ENCODE results near the gene ARHGAP21. TPM values are rescaled to one million over a fixed set of nuclear protein-coding genes. Genes with fewer than 3 reads are reported as not detected.

Gene ARHGAP21
- total and polyA plus RNA-seq, 7 donors: 25.2 to 87.8 (median 53.2) TPM

DNA sequence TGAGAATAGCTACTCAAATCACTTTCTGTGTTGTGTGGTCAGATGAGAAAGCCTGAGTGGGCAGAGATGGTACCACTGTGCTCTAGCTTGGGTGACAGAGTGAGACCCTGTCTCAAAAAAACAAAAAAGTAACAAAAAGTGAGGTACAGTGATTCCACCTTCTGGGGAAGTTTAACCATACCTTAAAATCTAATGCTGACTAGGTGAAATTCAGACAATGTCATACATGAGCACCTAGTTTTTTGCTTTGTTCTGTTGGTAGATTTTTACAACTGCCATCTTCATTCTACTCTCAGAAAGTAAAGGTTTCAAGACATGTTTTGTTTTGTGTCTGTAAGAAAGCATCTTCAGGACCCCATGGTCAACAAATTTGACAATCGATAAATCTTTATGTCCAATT, 144.2 kb downstream of the ARHGAP21 start:
- H3K4me1 ChIP-seq: no peaks in the 10 kb centered on the region
- 96 to 97% methylated on average over 1 of the region's 1 CpG for WGBS, 2 donors
- no peak for TF ChIP-seq CTCF (IDR thresholded peaks at IDR 0.05)
- TF ChIP-seq EP300 (IDR thresholded peaks at IDR 0.05): no peak
- no peak for TF ChIP-seq POLR2AphosphoS5 (IDR thresholded peaks at IDR 0.05)
- no peak for TF ChIP-seq POLR2A (IDR thresholded peaks at IDR 0.05)
- no peak for DNase-seq
- H3K36me3 ChIP-seq: peaks cover 0 to 12% (median 2%) of the 10 kb centered on the region in 4 donors
- H3K27ac ChIP-seq: no peak overlapping the region
- no peaks in the 10 kb centered on the region for H3K27me3 ChIP-seq
- no peaks in the 10 kb centered on the region for H3K9me3 ChIP-seq
- intact Hi-C loops (cut with DNase I): no loop called here
- H3K4me3 ChIP-seq: no peak overlapping the region

GRCh38 chr10:24575481-24576002, 148.1 kb downstream of the ARHGAP21 start:
- no peaks in the 10 kb centered on the region for H3K4me1 ChIP-seq
- intact Hi-C loops (cut with DNase I): no loop called here
- H3K9me3 ChIP-seq: no peaks in the 10 kb centered on the region
- DNase-seq: no peak
- TF ChIP-seq CTCF (IDR thresholded peaks at IDR 0.05): no peak
- H3K36me3 ChIP-seq: no peaks in the 10 kb centered on the region
- no peak overlapping the region for H3K4me3 ChIP-seq
- WGBS, 2 donors: 70 to 79% methylated on average over 10 of the region's 10 CpGs
- no peak overlapping the region for H3K27ac ChIP-seq
- no peaks in the 10 kb centered on the region for H3K27me3 ChIP-seq

DNA sequence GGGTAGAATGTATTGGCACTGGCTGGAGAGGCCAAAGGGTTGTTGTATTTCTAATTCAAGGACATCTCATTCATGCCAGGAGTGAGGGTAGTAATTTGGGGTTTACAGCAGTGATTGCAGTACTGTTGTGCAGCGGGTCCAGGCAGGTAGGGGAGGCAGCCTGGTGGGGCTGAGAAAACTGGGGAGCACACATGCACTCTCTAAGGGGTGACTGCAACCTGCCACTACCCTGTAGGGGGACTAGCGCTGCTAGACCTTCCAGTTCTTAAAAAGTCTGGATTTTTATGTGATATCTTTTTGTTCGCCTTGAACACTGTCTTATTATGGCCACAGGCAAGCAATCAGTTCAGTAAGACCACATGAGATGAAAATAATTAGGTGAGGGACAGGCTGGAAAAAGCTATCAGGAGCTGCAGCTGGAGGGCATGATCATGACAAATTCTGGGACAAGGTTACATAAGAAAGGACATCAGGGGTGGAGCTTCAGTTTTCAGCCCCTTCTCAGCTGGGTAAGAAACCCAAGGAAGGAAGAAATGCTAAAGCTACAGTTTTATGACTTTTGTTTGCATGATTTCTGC, 149.0 kb downstream of the ARHGAP21 start:
- Histone ChIP-seq H3K9me3 (no peaks in the 10 kb centered on the region), H3K4me1 (no peaks in the 10 kb centered on the region), H3K27ac (no peak overlapping the region), H3K4me3 (no peak overlapping the region), H3K36me3 (no peaks in the 10 kb centered on the region), H3K27me3 (no peaks in the 10 kb centered on the region)
- no peak for TF ChIP-seq POLR2AphosphoS5 (IDR thresholded peaks at IDR 0.05)
- no peak for TF ChIP-seq CTCF (IDR thresholded peaks at IDR 0.05)
- TF ChIP-seq POLR2A (IDR thresholded peaks at IDR 0.05): no peak
- no peak for TF ChIP-seq EP300 (IDR thresholded peaks at IDR 0.05)
- no peak for DNase-seq
- intact Hi-C loops (cut with DNase I): no loop called here
- 74 to 89% methylated on average over 3 of the region's 3 CpGs for WGBS, 2 donors

- no peaks in the 10 kb centered on the region for H3K27me3 ChIP-seq
- no peak overlapping the region for H3K4me3 ChIP-seq
- H3K36me3 ChIP-seq: no peaks in the 10 kb centered on the region
- 72 to 88% methylated on average over 9 of the region's 9 CpGs for WGBS, 2 donors
- no peaks in the 10 kb centered on the region for H3K9me3 ChIP-seq
- no peak overlapping the region for H3K27ac ChIP-seq
- intact Hi-C loops (cut with DNase I): no loop called here
- no peak for TF ChIP-seq POLR2A (IDR thresholded peaks at IDR 0.05)
- no peak for TF ChIP-seq CTCF (IDR thresholded peaks at IDR 0.05)
- TF ChIP-seq EP300 (IDR thresholded peaks at IDR 0.05): no peak
- TF ChIP-seq POLR2AphosphoS5 (IDR thresholded peaks at IDR 0.05): no peak
- no peaks in the 10 kb centered on the region for H3K4me1 ChIP-seq
- DNase-seq: no peak
Measured at GRCh38 chr10:24574161-24574560, 149.5 kb downstream of the ARHGAP21 start.

- Histone ChIP-seq H3K4me3 (no peak overlapping the region), H3K36me3 (no peaks in the 10 kb centered on the region), H3K4me1 (no peaks in the 10 kb centered on the region), H3K27ac (no peak overlapping the region), H3K9me3 (no peaks in the 10 kb centered on the region), H3K27me3 (no peaks in the 10 kb centered on the region)
- 72 to 74% methylated on average over 7 of the region's 7 CpGs for WGBS, 2 donors
- no peak for TF ChIP-seq EP300 (IDR thresholded peaks at IDR 0.05)
- TF ChIP-seq POLR2AphosphoS5 (IDR thresholded peaks at IDR 0.05): no peak
- no peak for TF ChIP-seq CTCF (IDR thresholded peaks at IDR 0.05)
- TF ChIP-seq POLR2A (IDR thresholded peaks at IDR 0.05): no peak
- intact Hi-C loops (cut with DNase I): no loop called here
- DNase-seq: no peak
Measured at GRCh38 chr10:24571870-24572450, 151.7 kb downstream of the ARHGAP21 start.

Measured in sigmoid colon (tissue), 7 donors.